HFFc6 (cell line): ENCODE results near the gene ARL14EPL. TPM values are rescaled to one million over a fixed set of nuclear protein-coding genes. Genes with fewer than 3 reads are reported as not detected.
"Not testable (repeated sequence)": the region's sequence is repeated elsewhere in the genome, so short reads cannot be mapped to it uniquely, and the experiment has no call there.

Source experiments
- DNase-seq: peaks from one replicate; pipeline ENCODE4 v3.0.0-alpha.2; 2018
- H3K27ac Mint-ChIP-seq: 2 replicates; pipeline ENCODE4 v1.8.0; 2020; ENCODE audit warnings: mild to moderate bottlenecking, mixed read lengths
- H3K27me3 Mint-ChIP-seq: 2 replicates; pipeline ENCODE4 v1.8.0; 2021; ENCODE audit warnings: mild to moderate bottlenecking, moderate library complexity, mixed read lengths; ENCODE audit not compliant: insufficient read depth
- H3K36me3 Mint-ChIP-seq: 2 replicates; pipeline ENCODE4 v1.8.0; 2021; ENCODE audit warnings: low read depth, mixed read lengths
- H3K4me1 Mint-ChIP-seq: 2 replicates; pipeline ENCODE4 v1.8.0; 2020; ENCODE audit warnings: low read depth, mixed read lengths
- H3K4me3 Mint-ChIP-seq: 2 replicates; pipeline ENCODE4 v1.8.0; 2020; ENCODE audit warnings: mild to moderate bottlenecking, moderate library complexity, mixed read lengths
- H3K9me3 Mint-ChIP-seq: 2 replicates; pipeline ENCODE4 v1.8.0; 2020; ENCODE audit warnings: mild to moderate bottlenecking, mixed read lengths
- CTCF ChIP-seq: fragments of 200-600 bp; sonication (generic); IDR thresholded peaks from 2 replicates; pipeline ENCODE4 v1.5.0; 2021; ENCODE audit warnings: antibody characterized with exemption, mild to moderate bottlenecking
- total RNA-seq, 6 experiments: library from RNA; stranded (reverse); fragmentation: NEBNext Ultra II Directional; extraction: Animal tissue kit (Norgen Biotek cat#: 25700); gene quantifications; 2 replicates in 1 of 6; 3 replicates in 5 of 6; pipeline ENCODE4 v1.2.3, GENCODE V29; 2021

Gene ARL14EPL
- total RNA-seq, 6 experiments from 2014 or later = not detected

GRCh38 chr5:116084871-116085715 is 52.8 kb downstream of the ARL14EPL start, which contains the start of gene COMMD10:
Gene COMMD10 (plus strand): TSS chr5:116085025.
- Mint-ChIP-seq H3K4me1 (peaks cover 30% of the 10 kb centered on the region), H3K9me3 (no peaks in the 10 kb centered on the region), H3K27me3 (no peaks in the 10 kb centered on the region), H3K36me3 (peaks cover 23% of the 10 kb centered on the region), H3K27ac (peak within 1 kb of the TSS; percentile 95), H3K4me3 (peak within 1 kb of the TSS; percentile 92)
- no peak for TF ChIP-seq CTCF
- peak; percentile 64 for DNase-seq

DNA sequence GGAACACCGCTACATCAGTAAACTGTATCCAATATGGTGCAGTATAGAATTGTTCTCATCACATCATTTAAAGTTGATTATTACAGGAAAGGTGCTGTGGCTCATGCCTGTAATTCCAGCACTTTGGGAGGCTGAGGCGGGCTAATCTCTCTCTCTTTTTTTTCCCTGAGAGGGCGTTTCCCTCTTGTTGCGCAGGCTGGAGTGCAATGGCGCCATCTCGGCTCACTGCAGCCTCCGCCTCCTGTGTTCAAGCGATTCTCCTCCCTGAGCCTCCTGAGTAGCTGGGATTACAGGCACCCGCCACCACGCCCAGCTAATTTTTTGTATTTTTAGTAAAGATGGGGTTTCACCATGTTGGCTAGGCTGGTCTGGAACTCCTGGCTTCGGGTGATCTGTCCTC is 54.0 kb downstream of the ARL14EPL start:
- not testable (repeated sequence) for DNase-seq, H3K9me3 Mint-ChIP-seq, H3K27me3 Mint-ChIP-seq
- peaks cover 30% of the 10 kb centered on the region for H3K4me1 Mint-ChIP-seq
- peak overlapping the region; percentile 92 for H3K4me3 Mint-ChIP-seq
- H3K27ac Mint-ChIP-seq = peak overlapping the region; percentile 17; the same call in 1 of the 2 replicates
- peaks cover 23% of the 10 kb centered on the region for H3K36me3 Mint-ChIP-seq

GRCh38 chr5:116088062-116088461 is 55.8 kb downstream of the ARL14EPL start:
- H3K4me3 Mint-ChIP-seq = no peak overlapping the region
- peaks cover 30% of the 10 kb centered on the region for H3K4me1 Mint-ChIP-seq
- no peak overlapping the region for H3K27ac Mint-ChIP-seq
- no peak for DNase-seq
- no peak for TF ChIP-seq CTCF
- H3K27me3 Mint-ChIP-seq = no peaks in the 10 kb centered on the region
- no peaks in the 10 kb centered on the region for H3K9me3 Mint-ChIP-seq
- H3K36me3 Mint-ChIP-seq = peaks cover 22% of the 10 kb centered on the region

- H3K27ac Mint-ChIP-seq = no peak overlapping the region
Measured at GRCh38 chr5:116090302-116090701, 58.0 kb downstream of the ARL14EPL start.

GRCh38 chr5:116091416-116091815 is 59.1 kb downstream of the ARL14EPL start:
- H3K4me1 Mint-ChIP-seq = peaks cover 13% of the 10 kb centered on the region
- H3K36me3 Mint-ChIP-seq = peaks cover 20% of the 10 kb centered on the region

More at GRCh38 chr5:116090302-116090701, 58.0 kb downstream of the ARL14EPL start:
- no peak for TF ChIP-seq CTCF
- no peak overlapping the region for H3K4me3 Mint-ChIP-seq
- peaks cover 20% of the 10 kb centered on the region for H3K4me1 Mint-ChIP-seq
- H3K9me3 Mint-ChIP-seq = no peaks in the 10 kb centered on the region
- H3K36me3 Mint-ChIP-seq = peaks cover 27% of the 10 kb centered on the region
- no peak for DNase-seq
- no peaks in the 10 kb centered on the region for H3K27me3 Mint-ChIP-seq

More at GRCh38 chr5:116091416-116091815, 59.1 kb downstream of the ARL14EPL start:
- Mint-ChIP-seq H3K4me3 (no peak overlapping the region), H3K9me3 (no peaks in the 10 kb centered on the region), H3K27ac (no peak overlapping the region), H3K27me3 (no peaks in the 10 kb centered on the region)
- no peak for DNase-seq
- no peak for TF ChIP-seq CTCF
